ENCODE results near the gene DIO2.

Gene DIO2

GRCh38 chr14:80167793-80168448, 43.4 kb downstream of the DIO2 start:
- DNase-seq, result no peak

- DNase-seq, result no peak
These were observed 46.1 kb downstream of the DIO2 start for GRCh38 chr14:80164991-80165721.

DNA sequence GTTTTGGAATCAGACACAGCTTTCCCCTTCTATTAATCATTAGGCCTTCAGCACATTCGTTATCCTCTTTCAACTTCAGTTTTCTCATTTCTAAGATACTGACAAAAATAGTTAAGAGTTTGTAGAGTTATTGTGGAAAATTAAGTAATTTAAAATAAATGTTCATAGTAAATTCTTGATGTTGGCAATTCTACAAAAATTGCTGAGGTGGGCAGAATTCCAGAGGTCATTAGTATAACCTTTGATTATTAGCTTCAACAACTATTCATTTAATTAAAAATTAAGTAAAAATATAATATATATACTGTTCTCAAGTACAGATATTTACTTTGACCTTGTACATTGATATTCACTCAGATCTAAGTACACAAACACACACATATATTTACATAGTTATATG, 58.5 kb downstream of the DIO2 start:
- no peak for DNase-seq

DNA sequence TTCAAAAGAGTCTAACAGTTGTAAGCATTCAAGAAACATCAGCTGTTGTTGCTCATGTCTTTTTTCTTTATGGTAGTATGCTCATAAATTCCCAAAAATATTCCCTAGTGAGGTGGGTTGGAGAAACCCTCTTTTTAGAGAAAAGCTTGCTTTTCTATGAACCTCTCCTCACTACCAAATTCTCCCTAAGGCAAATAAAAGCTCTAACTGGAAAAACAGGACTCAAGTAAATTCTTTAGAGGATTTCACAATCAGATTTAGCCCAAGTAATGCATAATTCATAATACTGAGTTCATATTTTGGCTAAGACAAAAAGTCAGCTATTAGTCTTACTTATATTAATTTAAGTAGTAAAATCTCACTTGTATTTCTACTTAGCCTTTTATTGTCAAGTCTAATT, 59.1 kb downstream of the DIO2 start:
- DNase-seq, result no peak

- no peak for DNase-seq
These were observed 61.0 kb downstream of the DIO2 start for GRCh38 chr14:80150301-80150700.
